GM21786 (cell line): Measurements from ENCODE around the gene ADAMTS1.

Experiments
- ATAC-seq: cut with Tn5 transposase; IDR thresholded peaks from one replicate; pipeline ENCODE4 v1.9.1; 2021; ENCODE audit not compliant: unreplicated experiment

The ADAMTS1 gene

GRCh38 chr21:26845759-26846035, 488 bp upstream of the ADAMTS1 start:
- no peak for ATAC-seq

- no peak for ATAC-seq
Observed at GRCh38 chr21:26844258-26845065, 747 bp downstream of the ADAMTS1 start.

GRCh38 chr21:26843933-26844257, 1.3 kb downstream of the ADAMTS1 start:
- ATAC-seq: no peak

GRCh38 chr21:26842974-26843932, 2.0 kb downstream of the ADAMTS1 start:
- no peak for ATAC-seq

GRCh38 chr21:26842300-26842699, 2.9 kb downstream of the ADAMTS1 start:
- no peak for ATAC-seq

- ATAC-seq: no peak
Observed at GRCh38 chr21:26840912-26841311, 4.3 kb downstream of the ADAMTS1 start.

- no peak for ATAC-seq
Observed at GRCh38 chr21:26840201-26840600, 5.0 kb downstream of the ADAMTS1 start.

- ATAC-seq: no peak
Observed at GRCh38 chr21:26837539-26837938, 7.7 kb downstream of the ADAMTS1 start.

GRCh38 chr21:26836528-26836927, 8.7 kb downstream of the ADAMTS1 start:
- ATAC-seq: no peak

- no peak for ATAC-seq
Observed at GRCh38 chr21:26835714-26836265, 9.4 kb downstream of the ADAMTS1 start.

GRCh38 chr21:26835027-26835713, 10.0 kb downstream of the ADAMTS1 start:
- ATAC-seq: no peak

- no peak for ATAC-seq
Observed at GRCh38 chr21:26834181-26834905, 10.9 kb downstream of the ADAMTS1 start.

GRCh38 chr21:26833460-26833939, 11.7 kb downstream of the ADAMTS1 start:
- no peak for ATAC-seq

- ATAC-seq: no peak
Observed at GRCh38 chr21:26833011-26833410, 12.2 kb downstream of the ADAMTS1 start.

GRCh38 chr21:26832546-26832945, 12.7 kb downstream of the ADAMTS1 start:
- ATAC-seq: no peak

- ATAC-seq: no peak
Observed at GRCh38 chr21:26826801-26827200, 18.4 kb downstream of the ADAMTS1 start.

GRCh38 chr21:26820509-26820908, 24.7 kb downstream of the ADAMTS1 start:
- no peak for ATAC-seq

GRCh38 chr21:26819740-26820324, 25.4 kb downstream of the ADAMTS1 start:
- no peak for ATAC-seq

- no peak for ATAC-seq
Observed at GRCh38 chr21:26818906-26819305, 26.3 kb downstream of the ADAMTS1 start.

- ATAC-seq: no peak
Observed at GRCh38 chr21:26815197-26815596, 30.0 kb downstream of the ADAMTS1 start.
